A673 (cell line): Measurements from ENCODE around the gene MSI2.

Experiments
- EZH2 ChIP-seq: fragments of 200-600 bp; sonication (generic); IDR thresholded peaks from 2 replicates; pipeline ENCODE4 v1.6.1; 2017; ENCODE audit warnings: borderline replicate concordance, low read depth, mild to moderate bottlenecking, mixed read lengths, antibody characterized with exemption, low read length; ENCODE audit not compliant: poor library complexity, severe bottlenecking
- TF ChIP-seq, protein P1 (sequence below): fragments of 300-800, 200-600 bp; sonication (generic); conservative IDR thresholded peaks from 2 replicates; pipeline ENCODE4 v1.5.1; 2017; ENCODE audit warnings: low read depth, mild to moderate bottlenecking, antibody characterized with exemption, low read length, moderate library complexity, mixed read lengths

DNA sequence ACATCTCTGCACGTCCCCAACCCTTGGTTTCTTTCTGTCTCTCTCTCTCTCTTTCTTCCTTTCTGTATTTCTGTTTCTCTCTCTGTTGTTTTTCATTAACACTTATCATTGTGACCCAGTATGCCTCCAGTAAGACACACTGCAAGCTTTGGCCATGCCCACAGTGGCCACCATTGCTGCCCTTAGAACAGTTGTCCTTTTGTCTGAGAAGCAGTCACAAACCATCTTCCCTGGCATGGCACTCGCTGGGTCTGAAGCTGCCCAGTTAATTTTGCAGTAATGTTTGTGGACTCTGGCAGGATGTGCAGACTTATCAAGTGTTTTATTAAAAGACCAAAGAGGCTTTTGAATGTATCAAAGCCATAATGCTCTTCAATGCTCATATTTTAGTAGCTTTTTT is 146.9 kb downstream of the MSI2 start:
- TF ChIP-seq, protein P1, sequence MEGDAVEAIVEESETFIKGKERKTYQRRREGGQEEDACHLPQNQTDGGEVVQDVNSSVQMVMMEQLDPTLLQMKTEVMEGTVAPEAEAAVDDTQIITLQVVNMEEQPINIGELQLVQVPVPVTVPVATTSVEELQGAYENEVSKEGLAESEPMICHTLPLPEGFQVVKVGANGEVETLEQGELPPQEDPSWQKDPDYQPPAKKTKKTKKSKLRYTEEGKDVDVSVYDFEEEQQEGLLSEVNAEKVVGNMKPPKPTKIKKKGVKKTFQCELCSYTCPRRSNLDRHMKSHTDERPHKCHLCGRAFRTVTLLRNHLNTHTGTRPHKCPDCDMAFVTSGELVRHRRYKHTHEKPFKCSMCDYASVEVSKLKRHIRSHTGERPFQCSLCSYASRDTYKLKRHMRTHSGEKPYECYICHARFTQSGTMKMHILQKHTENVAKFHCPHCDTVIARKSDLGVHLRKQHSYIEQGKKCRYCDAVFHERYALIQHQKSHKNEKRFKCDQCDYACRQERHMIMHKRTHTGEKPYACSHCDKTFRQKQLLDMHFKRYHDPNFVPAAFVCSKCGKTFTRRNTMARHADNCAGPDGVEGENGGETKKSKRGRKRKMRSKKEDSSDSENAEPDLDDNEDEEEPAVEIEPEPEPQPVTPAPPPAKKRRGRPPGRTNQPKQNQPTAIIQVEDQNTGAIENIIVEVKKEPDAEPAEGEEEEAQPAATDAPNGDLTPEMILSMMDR = no peak
- no peak for TF ChIP-seq EZH2
